Neural progenitor cell (in vitro differentiated cells): ENCODE results near the gene LDLRAD4. TPM values are rescaled to one million over a fixed set of nuclear protein-coding genes. Genes with fewer than 3 reads are reported as not detected.
A peak's percentile ranks its signal among the peaks of the same experiment; 100 is the strongest.

Experiments
- DNase-seq: peaks from one replicate; pipeline ENCODE4 v3.0.0-alpha.2; 2016; ENCODE audit warnings: low spot score
- H2AFZ ChIP-seq: fragments of 200-600 bp; sonication (generic); replicated peaks from 2 replicates; pipeline ENCODE4 v1.6.1; 2016; ENCODE audit warnings: antibody characterized with exemption
- H3F3A ChIP-seq: fragments of 200-600 bp; sonication (generic); 2 replicates; pipeline ENCODE4 v1.6.1; 2016; ENCODE audit warnings: antibody characterized with exemption, low read depth
- H3K27ac ChIP-seq: fragments of 200-600 bp; sonication (generic); 2 replicates; pipeline ENCODE4 v1.5.1; 2016; ENCODE audit warnings: mild to moderate bottlenecking
- H3K27me3 ChIP-seq: fragments of 200-600 bp; sonication (generic); 2 replicates; pipeline ENCODE4 v1.6.1; 2016; ENCODE audit warnings: mild to moderate bottlenecking, moderate library complexity
- H3K36me3 ChIP-seq: fragments of 200-600 bp; sonication (generic); 2 replicates; pipeline ENCODE4 v1.5.1; 2016
- H3K4me1 ChIP-seq: fragments of 200-600 bp; sonication (generic); 2 replicates; pipeline ENCODE4 v1.6.1; 2016; ENCODE audit warnings: mixed run types
- H3K4me2 ChIP-seq: fragments of 200-600 bp; sonication (generic); 2 replicates; pipeline ENCODE4 v1.6.1; 2016
- H3K4me3 ChIP-seq: fragments of 200-600 bp; sonication (generic); 2 replicates; pipeline ENCODE4 v1.5.1; 2016
- H3K79me2 ChIP-seq: fragments of 200-600 bp; sonication (generic); 2 replicates; pipeline ENCODE4 v1.6.1; 2016; ENCODE audit warnings: low read depth
- H3K9ac ChIP-seq: fragments of 200-600 bp; sonication (generic); 2 replicates; pipeline ENCODE4 v1.6.1; 2016
- H3K9me3 ChIP-seq: fragments of 200-600 bp; sonication (generic); 2 replicates; pipeline ENCODE4 v1.5.1; 2016; ENCODE audit warnings: low read depth
- H4K20me1 ChIP-seq: fragments of 200-600 bp; sonication (generic); 2 replicates; pipeline ENCODE4 v1.6.1; 2016; ENCODE audit warnings: low read depth
- H3K27ac Mint-ChIP-seq: 3 replicates; pipeline ENCODE4 v1.8.0; 2021; ENCODE audit warnings: mixed read lengths
- H3K27me3 Mint-ChIP-seq: 2 replicates; pipeline ENCODE4 v1.8.0; 2022; ENCODE audit warnings: low read depth, mild to moderate bottlenecking, inconsistent platforms, moderate library complexity, mixed read lengths; ENCODE audit not compliant: insufficient read depth
- H3K36me3 Mint-ChIP-seq: 3 replicates; pipeline ENCODE4 v1.8.0; 2021; ENCODE audit warnings: mixed read lengths
- H3K4me1 Mint-ChIP-seq: 3 replicates; pipeline ENCODE4 v1.8.0; 2021; ENCODE audit warnings: mixed read lengths
- H3K4me3 Mint-ChIP-seq: 3 replicates; pipeline ENCODE4 v1.8.0; 2021; ENCODE audit warnings: mild to moderate bottlenecking, moderate library complexity, mixed read lengths
- H3K9me3 Mint-ChIP-seq: 3 replicates; pipeline ENCODE4 v1.8.0; 2020; ENCODE audit warnings: mixed read lengths
- CTCF ChIP-seq: fragments of 200-600 bp; sonication (generic); IDR thresholded peaks from 2 replicates; pipeline ENCODE4 v1.5.1; 2017; ENCODE audit warnings: antibody characterized with exemption, mild to moderate bottlenecking
- EZH2 ChIP-seq: fragments of 200-600 bp; sonication (generic); IDR thresholded peaks from 2 replicates; pipeline ENCODE4 v1.6.1; 2017; ENCODE audit warnings: antibody characterized with exemption, mild to moderate bottlenecking, moderate library complexity
- EZH2phosphoT487 ChIP-seq: fragments of 200-600 bp; sonication (generic); IDR thresholded peaks from 2 replicates; pipeline ENCODE4 v1.6.1; 2017; ENCODE audit warnings: antibody characterized with exemption
- total RNA-seq: library from RNA; depleted of rRNA; stranded (reverse); fragments of >200 nt; gene quantifications from 2 replicates; pipeline ENCODE4 v1.2.3, GENCODE V29; 2015; ENCODE audit warnings: low replicate concordance

Gene LDLRAD4
- total RNA-seq, 1 donor from 2014 or later: 0.65 TPM

- Histone ChIP-seq H3K9me3 (no peaks in the 10 kb centered on the region), H3K4me2 (no peak overlapping the region), H3F3A (no peaks in the 10 kb centered on the region), H2AFZ (no peak overlapping the region), H3K36me3 (no peaks in the 10 kb centered on the region), H3K27me3 (no peaks in the 10 kb centered on the region), H3K27ac (no peak overlapping the region), H3K4me1 (no peaks in the 10 kb centered on the region), H3K79me2 (no peaks in the 10 kb centered on the region), H4K20me1 (no peaks in the 10 kb centered on the region), H3K9ac (no peak overlapping the region), H3K4me3 (no peak overlapping the region)
- Mint-ChIP-seq H3K4me1 (no peaks in the 10 kb centered on the region), H3K36me3 (no peaks in the 10 kb centered on the region), H3K27ac (no peak overlapping the region), H3K4me3 (no peak overlapping the region), H3K9me3 (no peaks in the 10 kb centered on the region), H3K27me3 (peaks cover 2% of the 10 kb centered on the region)
- TF ChIP-seq EZH2 (no peak), CTCF (no peak), EZH2phosphoT487 (no peak)
- DNase-seq: no peak
Observed at GRCh38 chr18:13528739-13529392, 310.3 kb downstream of the LDLRAD4 start.

GRCh38 chr18:13530033-13530878 is 311.7 kb downstream of the LDLRAD4 start:
- Mint-ChIP-seq H3K4me3 (no peak overlapping the region), H3K4me1 (no peaks in the 10 kb centered on the region), H3K27ac (no peak overlapping the region), H3K27me3 (peaks cover 2% of the 10 kb centered on the region), H3K36me3 (no peaks in the 10 kb centered on the region), H3K9me3 (no peaks in the 10 kb centered on the region)
- Histone ChIP-seq H3F3A (no peaks in the 10 kb centered on the region), H3K4me3 (no peak overlapping the region), H3K36me3 (no peaks in the 10 kb centered on the region), H4K20me1 (no peaks in the 10 kb centered on the region), H3K4me1 (no peaks in the 10 kb centered on the region), H2AFZ (no peak overlapping the region), H3K9ac (no peak overlapping the region), H3K27ac (no peak overlapping the region), H3K79me2 (no peaks in the 10 kb centered on the region), H3K4me2 (no peak overlapping the region), H3K9me3 (no peaks in the 10 kb centered on the region), H3K27me3 (no peaks in the 10 kb centered on the region)
- no peak for TF ChIP-seq CTCF
- no peak for TF ChIP-seq EZH2phosphoT487
- no peak for TF ChIP-seq EZH2
- no peak for DNase-seq

- no peaks in the 10 kb centered on the region for H3F3A ChIP-seq
- H3K4me3 Mint-ChIP-seq: no peak overlapping the region
- no peaks in the 10 kb centered on the region for H3K4me1 ChIP-seq
- no peaks in the 10 kb centered on the region for H3K36me3 Mint-ChIP-seq
- H3K9me3 ChIP-seq: no peaks in the 10 kb centered on the region
- no peak overlapping the region for H3K4me3 ChIP-seq
- no peaks in the 10 kb centered on the region for H3K9me3 Mint-ChIP-seq
- H3K9ac ChIP-seq: no peak overlapping the region
- H3K27ac ChIP-seq: no peak overlapping the region
- no peaks in the 10 kb centered on the region for H4K20me1 ChIP-seq
- peaks cover 2% of the 10 kb centered on the region for H3K27me3 Mint-ChIP-seq
- no peak for TF ChIP-seq EZH2phosphoT487
- peak; percentile 61 for TF ChIP-seq CTCF
- peak; percentile 52 for DNase-seq
- no peak overlapping the region for H3K4me2 ChIP-seq
- H3K79me2 ChIP-seq: no peaks in the 10 kb centered on the region
- no peak overlapping the region for H2AFZ ChIP-seq
- no peaks in the 10 kb centered on the region for H3K36me3 ChIP-seq
- no peaks in the 10 kb centered on the region for H3K4me1 Mint-ChIP-seq
- H3K27me3 ChIP-seq: no peaks in the 10 kb centered on the region
- no peak overlapping the region for H3K27ac Mint-ChIP-seq
Observed at GRCh38 chr18:13530879-13531387, 312.4 kb downstream of the LDLRAD4 start.
